ENCODE results near the gene DCHS2.
A peak's percentile ranks its signal among the peaks of the same experiment; 100 is the strongest.

Gene DCHS2

GRCh38 chr4:154361450-154361849, 130.1 kb downstream of the DCHS2 start:
- DNase-seq (ENCODE audit: low read depth in 2 of 2): no peak
- TF ChIP-seq, protein P1, sequence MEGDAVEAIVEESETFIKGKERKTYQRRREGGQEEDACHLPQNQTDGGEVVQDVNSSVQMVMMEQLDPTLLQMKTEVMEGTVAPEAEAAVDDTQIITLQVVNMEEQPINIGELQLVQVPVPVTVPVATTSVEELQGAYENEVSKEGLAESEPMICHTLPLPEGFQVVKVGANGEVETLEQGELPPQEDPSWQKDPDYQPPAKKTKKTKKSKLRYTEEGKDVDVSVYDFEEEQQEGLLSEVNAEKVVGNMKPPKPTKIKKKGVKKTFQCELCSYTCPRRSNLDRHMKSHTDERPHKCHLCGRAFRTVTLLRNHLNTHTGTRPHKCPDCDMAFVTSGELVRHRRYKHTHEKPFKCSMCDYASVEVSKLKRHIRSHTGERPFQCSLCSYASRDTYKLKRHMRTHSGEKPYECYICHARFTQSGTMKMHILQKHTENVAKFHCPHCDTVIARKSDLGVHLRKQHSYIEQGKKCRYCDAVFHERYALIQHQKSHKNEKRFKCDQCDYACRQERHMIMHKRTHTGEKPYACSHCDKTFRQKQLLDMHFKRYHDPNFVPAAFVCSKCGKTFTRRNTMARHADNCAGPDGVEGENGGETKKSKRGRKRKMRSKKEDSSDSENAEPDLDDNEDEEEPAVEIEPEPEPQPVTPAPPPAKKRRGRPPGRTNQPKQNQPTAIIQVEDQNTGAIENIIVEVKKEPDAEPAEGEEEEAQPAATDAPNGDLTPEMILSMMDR (IDR thresholded peaks at IDR 0.05; ENCODE audit: low read depth, low read length): no peak
- no peak overlapping the region for H3K4me3 ChIP-seq (replicated peaks in 1 of 2; ENCODE audit: low read depth in 2 of 2, low read length in 2 of 2)

DNA sequence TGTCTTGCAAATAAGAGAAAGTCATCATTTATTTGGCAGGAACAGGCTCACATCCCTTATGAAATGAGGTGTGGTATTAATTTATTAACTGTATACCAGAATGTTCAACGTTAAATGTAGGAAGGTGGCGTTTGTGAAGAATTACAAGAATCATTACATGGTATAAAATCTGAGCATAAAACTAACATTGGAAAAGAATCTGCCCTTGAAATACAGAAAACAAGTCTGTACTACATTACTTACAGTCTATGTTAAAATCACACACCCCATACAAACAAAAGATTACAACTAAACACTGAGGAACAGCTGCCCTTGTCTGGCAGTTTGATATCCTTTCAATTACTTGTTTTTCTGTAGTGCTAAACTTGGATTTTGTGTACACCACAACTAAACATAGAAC, 131.1 kb downstream of the DCHS2 start:
- H3K4me3 ChIP-seq (replicated peaks in 1 of 2; ENCODE audit: low read depth in 2 of 2, low read length in 2 of 2): no peak overlapping the region
- DNase-seq (ENCODE audit: low read depth in 2 of 2): no peak
- TF ChIP-seq, protein P1 (IDR thresholded peaks at IDR 0.05; ENCODE audit: low read depth, low read length): no peak

DNA sequence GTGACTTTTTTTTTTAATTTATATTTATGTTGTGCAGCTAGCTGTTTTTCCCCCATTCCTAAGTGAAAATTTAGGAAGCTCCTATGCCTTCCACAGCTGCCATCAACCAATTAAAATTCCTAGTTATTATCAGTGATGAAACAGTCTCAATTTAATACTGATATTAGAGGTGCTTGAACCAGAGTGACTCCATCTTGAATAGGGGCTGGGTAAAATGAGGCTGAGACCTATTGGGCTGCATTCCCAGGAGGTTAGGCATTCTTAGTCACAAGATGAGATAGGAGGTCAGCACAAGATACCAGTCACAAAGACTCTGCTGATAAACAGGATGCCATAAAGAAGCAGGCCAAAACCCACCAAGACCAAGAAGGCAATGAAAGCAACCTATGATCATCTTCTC, 136.7 kb downstream of the DCHS2 start:
- no peak overlapping the region for H3K4me3 ChIP-seq (replicated peaks in 1 of 2; ENCODE audit: low read depth in 2 of 2, low read length in 2 of 2)
- no peak for DNase-seq (ENCODE audit: low read depth in 2 of 2)

GRCh38 chr4:154349829-154350228, 141.8 kb downstream of the DCHS2 start:
- TF ChIP-seq, protein P1 (IDR thresholded peaks at IDR 0.05; ENCODE audit: low read depth, low read length): peak; percentile 34
- no peak overlapping the region for H3K4me3 ChIP-seq (replicated peaks in 1 of 2; ENCODE audit: low read depth in 2 of 2, low read length in 2 of 2)
- DNase-seq (ENCODE audit: low read depth in 2 of 2): peak; percentile 10 to 16

More for the DNA sequence above, 136.7 kb downstream of the DCHS2 start:
- TF ChIP-seq, protein P1 (IDR thresholded peaks at IDR 0.05; ENCODE audit: low read depth, low read length): no peak

- no peak for DNase-seq (ENCODE audit: low read depth in 2 of 2)
- no peak overlapping the region for H3K4me3 ChIP-seq (replicated peaks in 1 of 2; ENCODE audit: low read depth in 2 of 2, low read length in 2 of 2)
- TF ChIP-seq, protein P1 (IDR thresholded peaks at IDR 0.05; ENCODE audit: low read depth, low read length): peak; percentile 8
Observed at GRCh38 chr4:154348657-154349056, 142.9 kb downstream of the DCHS2 start.

DNA sequence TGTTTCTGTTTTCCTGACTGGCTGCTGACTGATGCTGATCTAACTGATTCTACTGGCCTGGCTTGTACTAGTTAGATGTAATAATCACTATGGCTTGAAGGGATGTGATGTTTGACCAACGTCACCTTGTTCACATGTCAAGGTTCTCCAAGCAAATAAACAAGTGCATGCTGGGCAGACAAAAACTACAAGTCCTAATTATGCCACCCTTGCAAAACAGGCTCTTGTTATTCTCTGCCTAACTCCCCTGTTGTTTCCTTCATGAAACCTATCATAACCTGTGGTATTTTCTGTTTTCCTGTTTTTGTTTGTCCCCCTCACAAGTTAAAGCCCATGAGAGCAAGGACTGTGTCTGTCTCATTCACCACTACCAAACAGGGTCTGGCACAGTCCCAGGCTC, 146.2 kb downstream of the DCHS2 start:
- H3K4me3 ChIP-seq (replicated peaks in 1 of 2; ENCODE audit: low read depth in 2 of 2, low read length in 2 of 2): no peak overlapping the region
- TF ChIP-seq, protein P1 (IDR thresholded peaks at IDR 0.05; ENCODE audit: low read depth, low read length): no peak
- DNase-seq (ENCODE audit: low read depth in 2 of 2): no peak

- DNase-seq (ENCODE audit: low read depth in 2 of 2): no peak
- TF ChIP-seq, protein P1 (IDR thresholded peaks at IDR 0.05; ENCODE audit: low read depth, low read length): no peak
- H3K4me3 ChIP-seq (replicated peaks in 1 of 2; ENCODE audit: low read depth in 2 of 2, low read length in 2 of 2): no peak overlapping the region
Observed at GRCh38 chr4:154344686-154345085, 146.9 kb downstream of the DCHS2 start.
